Stomach (tissue), 9 donors: ENCODE data around the gene EQTN. TPM values are rescaled to one million over a fixed set of nuclear protein-coding genes. Genes with fewer than 3 reads are reported as not detected.

Experiments
- DNase-seq, 2 donors: peaks; one replicate each; pipeline versions ENCODE4 v3.0.0 to v3.0.0-alpha.2; 2013 to 2019
- H3K27ac ChIP-seq, 5 donors: fragments of 200-600 bp in 4 of 5; sonication (generic) in 4 of 5; one replicate each; pipeline ENCODE4 v1.5.1; 2013 to 2019; ENCODE audit warnings: mild to moderate bottlenecking in 1 of 5, moderate library complexity in 1 of 5
- H3K27me3 ChIP-seq, 3 donors: fragments of 200-600 bp; sonication (generic); one replicate each; pipeline ENCODE4 v1.5.1; 2017 to 2019; ENCODE audit warnings: mixed run types in 1 of 3
- H3K36me3 ChIP-seq, 4 donors: fragments of 200-600 bp; sonication (generic); 1 replicate in 3 of 4; 2 replicates in 1 of 4; pipeline ENCODE4 v1.5.1; 2016 to 2019
- H3K4me1 ChIP-seq, 4 donors: fragments of 200-600 bp; sonication (generic); one replicate each; pipeline ENCODE4 v1.5.1; 2016 to 2019
- H3K4me3 ChIP-seq, 4 donors: fragments of 200-600 bp; sonication (generic) in 3 of 4; one replicate each; pipeline ENCODE4 v1.5.1; 2016 to 2019; ENCODE audit warnings: mild to moderate bottlenecking in 1 of 4
- H3K9me3 ChIP-seq, 4 donors: fragments of 200-600 bp; sonication (generic); one replicate each; pipeline ENCODE4 v1.5.1; 2016 to 2019
- CTCF ChIP-seq, 7 experiments: fragments of 450-650 bp in 4 of 7; fragments of 200-600 bp in 3 of 7; sonication (generic) in 3 of 7; IDR thresholded peaks; one replicate each; pipeline ENCODE4 v1.5.1; 2016 to 2019; ENCODE audit warnings: antibody characterized with exemption in 7 of 7, control low read depth in 2 of 7, mild to moderate bottlenecking in 1 of 7
- EP300 ChIP-seq: sonication (generic); formaldehyde crosslinking; IDR thresholded peaks from one replicate; pipeline ENCODE4 v1.6.1; 2017; ENCODE audit warnings: antibody characterized with exemption
- POLR2A ChIP-seq, 4 donors: fragments of 450-650 bp; IDR thresholded peaks; one replicate each; pipeline ENCODE4 v1.6.1; 2016; ENCODE audit warnings: antibody characterized with exemption in 4 of 4, control low read depth in 2 of 4, mild to moderate bottlenecking in 1 of 4, moderate library complexity in 1 of 4
- POLR2AphosphoS5 ChIP-seq, 3 donors: sonication (generic); formaldehyde crosslinking; IDR thresholded peaks; one replicate each; pipeline ENCODE4 v1.6.1; 2016; ENCODE audit warnings: antibody characterized with exemption in 3 of 3
- WGBS, 5 donors: extraction: QIAGEN DNeasy Blood & Tissue Kit in 3 of 5; methylation state at CpG; one replicate each; pipeline versions ENCODE4 v1.1.5 to v1.1.7; 2013 to 2018; 5-methylcytosine and 5-hydroxymethylcytosine counted together
- intact Hi-C: fragments of 100-400 bp; cut with DNase I; formaldehyde crosslinking; loops from one replicate; pipeline ENCODE4 v1.15.1; 2023; ENCODE audit warnings: low total_unique reads
- polyA plus RNA-seq, 3 donors: library from polyadenylated mRNA; stranded (reverse); fragments of 200-250 nt; gene quantifications; one replicate each; pipeline ENCODE4 v1.2.3, GENCODE V29; 2013
- total RNA-seq, 5 donors: library from RNA; depleted of rRNA; stranded (reverse); fragments of >200 nt; gene quantifications; one replicate each; pipeline versions ENCODE4 v1.1.0 to v1.2.3, GENCODE V29; 2014 to 2016
- donor health status: healthy with polysubstance abuse.
- donor health status: Bipolar disorder and iron deficiency.
- donor health status: healthy.

The EQTN gene
- total and polyA plus RNA-seq, 8 donors, result 1.0 to 2.4 TPM; not detected in 6

GRCh38 chr9:27276193-27277030 is 20.5 kb downstream of the EQTN start:
- Histone ChIP-seq H3K36me3 (no peaks in the 10 kb centered on the region), H3K4me3 (peak overlapping the region in 1 of 4 donors; percentile 6), H3K27ac (no peak overlapping the region), H3K9me3 (no peaks in the 10 kb centered on the region), H3K27me3 (no peaks in the 10 kb centered on the region), H3K4me1 (peaks cover 0 to 18% (median 9%) of the 10 kb centered on the region in 4 donors)
- intact Hi-C loops, result loop anchor here (10.0 kb wide), 1 partner anchor 242 kb away; no protein-coding TSS in a partner anchor
- 38 to 45% (median 39%) methylated on average over 12 of the region's 12 CpGs for WGBS, 5 donors
- TF ChIP-seq POLR2A (IDR thresholded peaks at IDR 0.05), result no peak
- TF ChIP-seq CTCF (IDR thresholded peaks at IDR 0.05), result peak in 5 of 7 experiments; percentile 16 to 90 (median 64)
- DNase-seq, result peak in 1 of 2 donors; percentile 83

- no peak for TF ChIP-seq CTCF (IDR thresholded peaks at IDR 0.05)
- TF ChIP-seq POLR2A (IDR thresholded peaks at IDR 0.05), result no peak
- TF ChIP-seq POLR2AphosphoS5 (IDR thresholded peaks at IDR 0.05), result no peak
- TF ChIP-seq EP300, result no peak
- intact Hi-C loops, result loop anchor here (10.0 kb wide), 1 partner anchor 238 kb away; no protein-coding TSS in a partner anchor
- no peak overlapping the region for H3K27ac ChIP-seq
- no peaks in the 10 kb centered on the region for H3K9me3 ChIP-seq
- no peaks in the 10 kb centered on the region for H3K27me3 ChIP-seq
- H3K4me3 ChIP-seq, result no peak overlapping the region
- peaks cover 0 to 12% (median 5%) of the 10 kb centered on the region in 4 donors for H3K4me1 ChIP-seq
- no peak for DNase-seq
- 57 to 73% (median 72%) methylated on average over 1 of the region's 1 CpG for WGBS, 5 donors
- no peaks in the 10 kb centered on the region for H3K36me3 ChIP-seq
These were observed 23.8 kb downstream of the EQTN start for GRCh38 chr9:27273186-27273585.

DNA sequence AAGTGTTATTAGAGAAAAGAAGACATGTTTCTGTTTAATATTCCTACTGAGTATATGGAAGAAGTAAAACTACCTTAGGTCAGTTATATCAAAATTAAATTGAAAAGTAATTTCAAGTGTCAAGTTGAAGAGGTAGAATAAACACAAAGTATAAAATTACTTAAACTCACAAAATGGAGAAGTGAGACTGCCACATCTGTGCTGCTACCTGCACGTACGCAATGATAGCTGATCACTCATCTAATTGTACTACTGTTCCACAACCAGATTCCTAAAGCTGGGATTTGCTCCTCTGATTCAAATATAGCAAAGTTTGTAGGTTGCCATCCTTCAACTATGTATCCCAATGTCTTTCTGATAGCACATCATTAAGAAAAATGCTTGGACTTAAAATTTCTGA is 24.8 kb downstream of the EQTN start:
- Histone ChIP-seq H3K4me3 (no peak overlapping the region), H3K36me3 (no peaks in the 10 kb centered on the region), H3K27ac (no peak overlapping the region), H3K27me3 (no peaks in the 10 kb centered on the region), H3K9me3 (no peaks in the 10 kb centered on the region), H3K4me1 (peaks cover 0 to 12% (median 5%) of the 10 kb centered on the region in 4 donors)
- no peak for TF ChIP-seq POLR2AphosphoS5 (IDR thresholded peaks at IDR 0.05)
- no peak for TF ChIP-seq CTCF (IDR thresholded peaks at IDR 0.05)
- TF ChIP-seq EP300, result no peak
- TF ChIP-seq POLR2A (IDR thresholded peaks at IDR 0.05), result no peak
- intact Hi-C loops, result loop anchor here (10.0 kb wide), 1 partner anchor 237 kb away; no protein-coding TSS in a partner anchor
- no peak for DNase-seq
- 88 to 97% (median 90%) methylated on average over 2 of the region's 2 CpGs for WGBS, 5 donors

DNA sequence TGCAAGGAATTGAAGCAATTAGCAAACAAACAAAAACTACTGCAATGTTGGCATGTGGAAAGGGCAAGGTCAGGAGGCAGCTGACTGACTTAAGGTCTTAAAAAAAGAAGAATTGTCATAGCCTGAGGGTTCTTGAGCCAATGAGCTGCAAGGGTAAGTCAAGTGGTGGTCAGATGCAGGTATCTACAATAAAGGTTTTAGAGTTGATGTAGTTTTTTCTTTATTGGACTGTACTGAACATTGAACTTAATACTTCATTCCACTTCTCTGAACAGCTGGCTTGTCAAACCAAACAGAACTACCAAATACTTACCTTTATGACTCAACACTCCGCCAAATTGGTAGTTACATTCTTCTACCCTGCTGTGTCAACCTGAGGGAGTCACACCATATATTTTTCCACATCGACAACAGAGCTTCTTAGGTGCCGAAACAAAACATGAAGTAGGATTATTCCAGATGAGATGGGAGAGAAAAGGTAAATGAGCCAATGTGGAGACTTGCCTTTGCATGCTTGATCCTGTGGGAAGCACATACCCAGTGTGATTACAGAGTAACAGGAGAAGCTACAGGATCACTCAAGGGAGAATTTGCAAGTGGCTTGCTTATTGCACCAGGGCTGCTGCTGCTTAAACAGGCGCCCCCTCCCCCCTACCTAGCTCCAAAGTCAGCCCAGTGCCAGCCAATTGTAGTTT is 35.3 kb downstream of the EQTN start:
- 33 to 73% (median 55%) methylated on average over 4 of the region's 4 CpGs for WGBS, 5 donors
- H3K4me1 ChIP-seq, result no peaks in the 10 kb centered on the region
- H3K36me3 ChIP-seq, result no peaks in the 10 kb centered on the region
- no peak for DNase-seq
- intact Hi-C loops, result no loop called here
- H3K27ac ChIP-seq, result no peak overlapping the region
- H3K27me3 ChIP-seq, result peaks cover 0 to 4% (median 0%) of the 10 kb centered on the region in 3 donors
- no peaks in the 10 kb centered on the region for H3K9me3 ChIP-seq
- no peak overlapping the region for H3K4me3 ChIP-seq
- TF ChIP-seq CTCF (IDR thresholded peaks at IDR 0.05) (no peak), POLR2AphosphoS5 (IDR thresholded peaks at IDR 0.05) (no peak), EP300 (no peak), POLR2A (IDR thresholded peaks at IDR 0.05) (no peak)
